NCI-H1436 (cell line): Measurements from ENCODE around the gene AP1S2.
"Not testable (repeated sequence)": the region's sequence is repeated elsewhere in the genome, so short reads cannot be mapped to it uniquely, and the experiment has no call there.

Source experiments
- DNase-seq: peaks from one replicate; lab custom pipeline; 2025; lab: John Stamatoyannopoulos, UW

Gene AP1S2

DNA sequence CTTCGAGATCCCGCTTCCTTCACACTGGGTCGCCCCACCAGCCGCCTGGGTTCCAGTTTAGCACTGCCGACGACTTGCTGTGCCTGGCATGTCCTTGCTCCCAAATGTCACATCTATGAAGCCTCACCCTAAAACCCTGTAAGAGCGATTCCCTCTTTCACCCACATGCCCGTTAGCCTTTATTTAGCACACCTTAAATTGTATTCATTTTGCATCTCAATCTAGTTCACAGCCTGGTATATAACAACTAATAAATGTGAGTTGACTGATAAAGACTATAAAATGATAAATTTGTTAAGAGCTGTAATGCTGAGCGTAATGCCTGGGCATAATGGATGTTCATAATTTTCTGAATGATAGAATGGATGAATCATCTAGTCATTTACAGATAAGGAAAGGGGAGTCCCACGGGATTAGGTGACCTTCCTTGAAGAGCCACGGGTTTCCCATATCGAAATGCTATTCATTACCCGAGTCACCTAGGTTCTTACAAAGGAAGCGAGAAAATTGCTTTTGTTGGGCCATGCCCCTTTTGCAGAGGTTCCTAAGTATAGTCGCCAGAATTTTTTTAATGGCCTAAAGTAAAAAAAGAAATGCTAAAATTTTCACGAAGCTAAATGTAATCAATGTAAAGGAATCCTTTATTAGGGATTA is 1.1 kb upstream of the AP1S2 start:
- no peak for DNase-seq

DNA sequence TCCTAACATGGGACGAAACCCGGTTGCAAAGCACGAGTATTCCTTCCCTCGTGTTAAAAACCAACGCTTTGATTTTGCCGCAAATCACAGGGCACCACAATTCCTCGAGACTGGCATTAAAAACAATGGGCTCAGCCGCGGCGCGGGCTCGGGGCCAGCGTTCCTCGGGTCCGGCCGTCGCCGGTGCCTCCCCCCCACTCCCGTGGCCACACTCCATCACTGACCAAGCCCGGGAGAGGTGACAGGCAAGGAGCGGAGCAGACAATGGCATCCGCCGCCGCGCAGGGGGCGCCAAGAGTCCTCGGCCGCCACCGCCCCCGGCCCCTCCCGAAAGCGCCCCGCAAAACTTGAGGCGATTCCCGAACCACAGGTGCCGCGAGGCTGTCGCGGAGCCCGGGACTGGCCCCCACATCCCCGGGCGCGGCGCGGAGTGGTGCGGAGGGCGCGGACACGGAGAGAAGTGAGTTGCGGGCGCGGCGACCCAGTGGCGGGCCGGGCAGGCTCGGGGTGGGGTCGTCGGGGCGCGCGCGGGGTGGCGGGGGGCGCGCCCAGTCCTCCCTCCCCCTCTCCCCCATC is 445 bp downstream of the AP1S2 start:
- DNase-seq: no peak

DNA sequence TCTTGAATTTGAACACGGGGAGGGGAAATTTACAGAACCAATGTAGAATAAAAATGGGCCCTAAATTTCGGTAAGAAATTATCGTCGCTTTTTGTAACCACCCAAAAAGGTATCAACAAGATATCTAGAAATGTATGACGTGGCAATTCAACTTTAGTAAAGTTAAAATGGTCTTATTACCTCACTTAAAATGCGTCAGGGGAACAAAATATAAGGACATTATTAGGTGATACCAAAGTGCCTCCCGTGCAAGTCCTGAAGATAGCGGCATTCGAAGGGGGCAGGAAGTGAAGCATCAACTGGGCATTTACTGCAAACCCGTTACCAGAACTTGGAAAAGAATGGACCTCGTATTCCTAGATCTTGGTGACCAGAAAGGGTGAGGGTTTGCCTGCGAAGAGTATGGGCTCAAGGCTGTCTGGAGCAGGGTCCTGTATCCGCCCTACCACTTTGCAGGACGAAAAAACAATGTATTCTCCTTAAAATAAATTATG is 980 bp downstream of the AP1S2 start:
- no peak for DNase-seq

DNA sequence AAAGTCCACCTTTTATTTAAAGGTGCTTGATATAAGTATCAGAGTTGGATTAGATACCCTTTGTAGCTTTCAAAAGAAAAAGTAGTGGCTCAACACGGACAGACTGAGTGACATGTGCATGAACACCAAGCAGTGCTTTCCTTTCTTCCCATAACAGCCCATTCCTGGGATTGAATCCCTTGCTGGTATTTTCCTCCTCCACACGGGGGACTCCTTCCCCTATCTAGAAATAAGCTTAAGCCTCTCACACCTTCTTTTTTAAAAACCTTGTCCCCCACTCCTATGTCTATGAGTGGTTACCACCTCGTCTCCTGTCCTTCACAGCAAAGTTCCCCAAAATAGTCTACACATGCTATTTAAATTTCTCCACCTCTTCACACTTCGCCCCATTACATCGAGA is 5.1 kb downstream of the AP1S2 start:
- DNase-seq: no peak

DNA sequence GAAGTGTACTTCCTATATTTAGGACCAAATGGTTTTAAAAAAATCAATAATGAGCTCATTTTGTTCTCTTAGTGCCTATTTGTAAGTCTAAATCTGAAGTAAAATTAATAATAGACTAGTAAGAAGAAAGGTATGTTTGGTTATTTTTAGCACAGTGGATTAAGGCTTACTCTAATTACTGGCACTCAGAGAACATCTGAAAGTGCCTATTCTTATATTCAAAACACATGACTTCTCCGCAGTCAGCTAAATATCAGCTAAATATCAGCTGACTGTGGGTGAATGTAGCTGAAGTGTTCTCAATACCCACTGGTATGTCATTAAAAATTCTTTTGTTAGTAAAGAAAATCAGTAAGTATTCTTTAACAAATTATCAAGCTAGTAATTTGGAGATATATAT is 6.0 kb downstream of the AP1S2 start:
- DNase-seq: no peak

DNA sequence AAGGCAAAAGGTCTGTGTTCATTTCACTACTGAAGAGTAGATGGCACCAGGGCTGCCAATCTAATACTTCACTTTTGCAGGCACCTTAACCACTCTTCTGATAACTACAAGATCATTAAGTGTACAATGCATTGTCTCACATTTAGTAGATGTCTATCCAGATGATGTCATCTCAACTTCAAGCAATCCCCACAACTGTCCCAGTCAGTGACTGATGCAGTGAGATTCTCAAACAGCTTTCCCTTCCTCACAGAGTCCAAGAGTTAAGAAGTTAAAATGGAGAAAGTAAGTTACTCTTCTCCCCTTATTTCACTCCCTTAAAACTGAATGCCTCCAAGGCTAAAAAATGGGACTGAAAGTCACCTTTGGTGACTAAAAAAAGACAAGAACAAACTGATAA is 10.7 kb downstream of the AP1S2 start:
- DNase-seq: no peak

DNA sequence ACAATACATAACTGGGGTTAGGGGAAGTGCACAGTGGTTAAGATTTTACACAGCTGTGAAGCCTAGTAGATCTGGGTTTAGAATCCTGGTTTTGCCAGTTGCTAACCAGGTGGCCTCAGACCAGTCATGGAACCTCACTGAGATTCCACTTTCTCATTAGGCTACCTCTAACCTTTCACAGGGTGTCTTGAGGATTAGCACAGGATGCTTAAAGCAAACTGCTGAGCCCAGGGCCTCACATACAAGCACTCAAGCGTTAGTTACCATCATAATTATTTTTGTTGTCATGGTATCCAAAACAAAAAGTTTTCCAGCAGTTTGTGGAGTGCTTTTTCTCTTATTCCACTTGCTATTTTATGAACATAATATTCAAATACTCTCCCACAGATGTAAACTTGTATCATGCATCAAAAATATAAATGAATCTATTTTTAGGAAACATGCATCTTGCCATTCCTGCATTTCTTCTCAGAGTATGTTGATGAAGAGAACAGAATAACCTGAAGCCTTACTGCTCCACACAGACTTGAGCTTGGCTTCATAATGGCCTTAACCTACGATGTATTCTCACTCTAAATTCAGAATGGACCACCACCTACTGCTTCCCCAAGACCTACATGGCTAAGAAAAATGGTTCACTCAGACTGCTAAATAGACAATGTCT is 12.6 kb downstream of the AP1S2 start:
- no peak for DNase-seq

DNA sequence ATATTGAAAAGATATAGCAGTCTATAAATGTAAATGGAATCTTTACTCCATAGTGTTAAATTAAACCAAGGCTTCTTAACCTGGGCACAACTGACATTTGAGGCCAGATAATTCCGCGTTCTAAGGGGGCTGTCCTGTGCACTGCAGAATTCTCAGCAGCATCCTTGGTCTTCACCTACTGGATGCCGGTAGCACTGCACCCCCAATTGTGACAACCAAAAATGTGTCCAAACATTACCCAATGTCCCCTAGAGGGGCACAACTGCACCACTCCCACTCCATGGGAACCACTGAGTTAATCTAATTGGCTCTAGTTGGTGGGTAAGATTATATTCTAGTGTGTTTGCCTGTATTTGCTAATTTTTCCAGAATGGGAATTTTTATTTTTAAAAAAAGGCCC is 16.6 kb downstream of the AP1S2 start:
- DNase-seq: no peak

DNA sequence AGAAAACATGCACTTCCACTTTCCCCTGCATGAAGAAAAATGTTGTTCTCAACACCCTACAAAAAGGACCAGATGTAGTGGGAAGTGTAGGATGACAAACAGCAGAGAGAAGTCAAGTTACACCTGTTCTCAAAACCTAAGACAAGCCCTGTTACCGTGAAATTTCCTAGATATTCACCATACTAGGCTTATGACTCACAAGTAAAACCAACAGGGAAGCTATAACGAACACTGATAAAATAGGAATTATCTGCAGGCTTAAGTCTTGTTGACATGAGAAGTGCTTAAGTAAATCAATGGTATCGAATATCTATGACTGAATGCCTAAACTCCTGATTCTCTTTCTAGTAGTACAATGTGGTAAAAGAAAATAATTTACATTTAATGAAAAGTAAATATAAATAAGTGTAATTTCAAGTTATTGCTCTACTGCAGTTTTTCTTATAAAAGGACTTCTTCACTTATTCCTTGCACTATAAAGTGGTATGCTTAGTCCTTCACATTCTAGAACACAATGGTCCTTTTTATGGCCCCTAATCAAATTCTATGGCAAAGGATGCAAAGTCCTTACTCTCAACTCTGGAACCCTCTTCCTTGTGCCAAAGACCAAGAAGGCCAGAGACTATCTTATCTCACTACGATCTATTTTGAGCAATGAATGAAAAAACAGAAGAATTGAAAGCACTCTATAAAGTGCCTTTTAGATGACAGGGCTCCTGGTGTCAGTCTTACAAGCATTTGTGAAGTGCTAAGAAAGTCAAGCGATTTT is 19.6 kb downstream of the AP1S2 start:
- no peak for DNase-seq

DNA sequence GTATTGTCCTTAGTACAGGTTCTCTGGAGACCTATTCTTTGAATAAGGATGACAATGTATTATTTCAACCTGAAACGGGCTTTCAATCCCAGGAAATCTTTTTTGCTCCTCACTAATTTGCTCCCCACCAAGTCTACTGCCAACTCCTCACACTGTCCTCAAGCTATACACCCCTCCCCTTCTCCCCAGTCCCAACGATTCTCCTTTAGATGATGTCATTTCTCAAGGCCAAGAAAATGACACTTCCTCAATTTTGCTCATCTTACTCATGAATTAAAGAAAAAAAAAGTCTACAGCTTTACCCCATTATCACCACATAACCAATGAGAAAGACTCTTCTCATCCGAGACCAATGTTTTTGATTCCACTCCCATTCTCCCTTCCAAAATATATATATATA is 20.6 kb downstream of the AP1S2 start:
- no peak for DNase-seq

DNA sequence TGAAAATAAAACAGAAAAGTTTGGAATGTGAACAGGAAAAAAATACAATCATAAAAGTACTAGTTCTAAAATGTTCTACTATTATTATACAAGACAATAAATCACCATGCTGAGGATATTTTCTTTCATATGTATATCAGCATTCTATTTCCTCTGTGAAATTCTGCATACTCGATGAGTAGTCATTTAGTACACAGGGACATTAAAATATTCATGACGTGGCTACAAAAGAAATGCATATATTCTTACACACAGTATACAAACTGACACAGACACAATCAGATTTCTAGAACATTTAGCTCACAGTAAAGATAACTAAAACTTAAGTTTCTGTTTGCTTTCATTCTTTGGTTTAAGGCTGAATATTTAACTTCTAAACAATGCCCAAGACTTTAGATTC is 23.3 kb downstream of the AP1S2 start:
- DNase-seq: not testable (repeated sequence)

DNA sequence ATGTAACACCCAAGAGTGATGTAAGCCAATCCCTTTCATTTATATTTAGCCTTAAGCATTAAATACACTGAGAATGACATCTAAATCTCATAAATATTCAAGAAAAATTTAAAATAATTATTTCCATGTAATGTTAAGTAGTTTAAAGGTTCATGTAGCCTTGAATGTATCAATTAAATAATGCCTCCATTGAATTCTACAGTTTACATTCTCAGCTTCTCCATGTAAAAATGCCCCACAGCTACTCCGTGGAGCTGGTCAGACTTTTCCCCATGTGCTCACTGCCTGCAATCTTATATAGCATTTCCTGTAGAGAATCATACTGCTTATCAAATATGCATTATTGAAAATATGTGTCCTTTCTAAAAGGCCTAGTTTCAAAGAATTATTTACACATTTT is 25.4 kb downstream of the AP1S2 start:
- DNase-seq: no peak

DNA sequence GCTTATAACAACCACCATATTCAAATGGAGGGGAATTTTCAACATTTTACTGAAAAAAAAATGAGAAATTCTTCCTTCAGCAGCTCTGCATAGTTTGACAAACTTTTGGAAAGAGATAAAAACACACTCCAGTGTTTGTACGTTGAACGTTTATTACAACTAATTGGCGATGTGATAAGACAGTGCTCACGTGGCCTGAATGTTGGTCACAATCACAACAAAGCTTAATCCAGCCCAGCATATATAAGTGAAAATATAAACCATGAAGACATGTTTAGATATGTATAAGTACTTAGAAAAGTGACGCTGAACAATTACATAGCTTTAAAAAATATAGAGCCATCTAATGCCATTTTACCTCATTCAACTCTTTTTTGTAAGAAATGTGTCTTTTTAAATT is 28.7 kb downstream of the AP1S2 start:
- DNase-seq: no peak

DNA sequence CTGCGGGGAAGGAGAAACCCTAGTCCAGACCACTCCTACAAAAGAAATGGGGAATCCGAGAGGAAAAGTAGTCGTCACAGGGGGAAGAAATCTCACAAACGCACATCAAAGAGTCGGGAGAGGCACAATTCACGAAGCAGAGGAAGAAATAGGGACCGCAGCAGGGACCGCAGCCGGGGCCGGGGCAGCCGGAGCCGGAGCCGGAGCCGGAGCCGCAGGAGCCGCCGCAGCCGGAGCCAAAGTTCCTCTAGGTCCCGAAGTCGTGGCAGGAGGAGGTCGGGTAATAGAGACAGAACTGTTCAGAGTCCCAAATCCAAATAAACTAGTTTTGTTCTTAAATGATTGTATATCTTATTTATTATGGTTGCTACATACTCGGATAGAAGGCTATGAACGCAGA is 31.7 kb downstream of the AP1S2 start:
- DNase-seq: no peak

DNA sequence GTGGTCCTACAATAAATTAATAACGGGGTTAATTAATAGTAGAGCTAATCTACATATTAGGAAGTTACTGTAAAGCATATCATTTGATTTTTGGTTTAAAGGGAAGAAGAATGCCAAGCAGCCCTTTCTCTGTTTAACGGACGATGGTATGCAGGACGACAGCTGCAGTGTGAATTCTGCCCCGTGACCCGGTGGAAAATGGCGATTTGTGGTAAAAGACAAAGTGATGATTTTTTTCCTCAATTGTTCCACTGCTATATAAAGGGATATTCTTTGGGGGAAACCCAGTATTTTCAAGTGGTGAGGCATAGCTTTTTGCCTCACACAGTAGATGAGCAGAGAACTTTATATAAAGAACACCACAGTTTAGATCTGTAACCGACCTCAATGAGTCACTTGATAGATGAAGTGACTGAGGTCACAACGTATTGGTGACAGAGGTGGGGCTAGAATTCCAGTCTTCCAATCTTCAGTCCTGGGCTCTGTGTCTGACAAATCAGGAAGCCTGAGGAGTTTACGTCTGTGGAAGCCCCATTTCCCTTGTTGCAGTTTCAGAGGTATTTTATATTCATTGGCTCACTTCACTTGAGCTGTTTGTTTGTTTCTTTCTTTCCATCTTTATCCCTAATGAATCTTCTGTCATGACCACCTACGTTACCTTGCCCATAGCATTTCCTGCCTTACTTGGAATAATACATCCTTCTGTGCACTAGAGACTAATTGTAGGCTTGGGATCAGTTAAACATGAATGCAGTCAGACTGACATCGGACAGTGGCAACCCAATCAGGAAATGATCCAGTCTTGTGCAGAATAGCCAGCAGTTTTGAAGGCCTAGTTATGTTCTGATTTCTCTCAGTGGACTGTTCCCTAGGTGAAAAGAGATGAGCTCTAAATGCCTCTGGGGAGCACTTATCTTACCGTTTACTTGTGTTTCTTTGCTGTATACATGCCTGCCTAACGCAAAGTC is 34.2 kb downstream of the AP1S2 start:
- DNase-seq: no peak

DNA sequence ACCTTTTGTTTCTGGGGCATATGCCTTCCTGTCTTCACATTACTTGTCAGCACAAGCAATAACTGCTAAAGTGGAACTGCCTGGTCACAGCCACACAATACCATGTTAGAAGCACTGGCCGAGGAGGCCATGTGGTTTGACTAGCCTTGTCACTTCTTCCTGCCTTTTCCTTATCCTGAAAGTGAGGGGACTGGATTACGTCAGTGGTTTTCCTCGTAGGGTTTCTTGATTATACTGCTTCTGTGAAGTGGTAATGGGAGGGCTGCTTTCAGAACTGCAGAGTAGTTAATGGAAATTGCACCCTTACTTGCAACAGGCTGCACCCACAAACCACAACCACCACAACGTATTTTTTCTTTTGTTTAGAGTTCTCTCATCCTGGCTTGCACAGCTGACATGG is 37.7 kb downstream of the AP1S2 start:
- no peak for DNase-seq

DNA sequence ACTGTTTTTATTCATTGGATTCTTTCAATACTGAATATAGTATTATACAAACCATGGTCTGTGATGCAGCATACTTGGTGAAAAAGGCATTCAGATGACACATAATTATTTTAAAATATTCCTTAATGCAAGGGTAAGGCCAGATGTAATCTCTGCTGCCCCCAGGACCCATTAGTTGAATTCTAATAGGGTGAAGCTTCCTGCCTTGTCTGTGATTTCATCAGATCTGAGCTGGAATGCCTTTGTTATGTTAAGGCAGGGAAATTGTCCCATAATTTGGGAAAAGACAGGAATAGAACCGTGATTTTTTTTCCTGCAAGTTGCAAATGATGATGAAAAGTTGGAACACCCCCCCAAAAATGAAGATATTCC is 38.2 kb downstream of the AP1S2 start:
- DNase-seq: no peak

DNA sequence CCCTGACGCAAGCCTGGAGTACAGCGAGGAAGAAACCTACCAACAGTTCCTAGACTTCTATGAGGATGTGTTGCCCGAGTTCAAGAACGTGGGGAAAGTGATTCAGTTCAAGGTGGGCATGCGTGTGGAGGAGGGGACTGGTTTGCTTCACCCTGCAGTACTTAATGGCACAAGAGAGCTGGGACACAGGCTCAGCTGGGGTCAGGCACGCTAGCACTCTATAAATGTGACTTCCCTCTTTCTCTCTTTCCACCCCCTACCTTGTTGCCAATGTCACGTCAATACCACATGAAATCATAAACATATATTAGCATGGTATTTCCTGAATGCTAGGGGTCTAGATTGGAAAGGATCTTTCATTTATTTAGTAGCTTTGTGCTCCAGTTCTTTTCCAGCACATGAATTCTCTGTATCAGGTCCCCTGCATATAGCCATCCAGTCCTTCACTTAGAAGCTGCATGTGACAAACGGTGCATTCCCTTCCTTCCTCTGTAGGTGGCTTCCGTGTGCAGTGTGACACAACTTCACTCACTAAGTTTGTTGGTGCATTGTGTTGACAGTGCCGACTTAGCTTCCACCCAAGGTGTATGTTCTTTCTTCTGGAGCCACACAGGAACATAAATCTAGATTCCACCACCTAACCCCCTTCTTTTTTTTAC is 38.7 kb downstream of the AP1S2 start:
- no peak for DNase-seq

DNA sequence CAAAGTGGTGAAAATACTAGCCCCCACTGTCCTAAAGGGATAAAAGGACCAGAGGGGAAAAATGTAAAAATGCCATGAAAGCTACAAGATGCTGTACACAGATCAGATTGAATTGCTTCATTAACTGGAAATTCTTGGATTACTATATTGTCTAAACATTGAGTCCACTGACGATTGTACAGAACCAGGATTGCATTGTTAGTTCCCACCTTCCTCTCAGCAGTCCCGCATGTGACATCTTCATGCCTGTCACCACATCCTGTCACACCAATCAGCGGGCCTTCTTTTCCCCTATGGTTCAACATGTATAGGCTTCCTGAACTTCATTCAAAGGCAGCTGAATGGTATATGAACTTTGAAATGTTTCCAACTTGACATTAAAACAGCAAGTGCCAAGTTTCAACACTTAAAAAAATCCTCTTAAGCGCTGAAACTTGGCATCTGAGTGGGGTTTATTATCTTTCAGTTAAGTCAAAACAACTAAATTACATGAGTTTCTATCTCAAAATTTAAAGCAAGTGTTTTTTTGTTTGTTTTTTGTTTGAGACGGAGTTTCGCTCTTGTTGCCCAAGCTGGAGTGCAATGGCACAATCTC is 39.7 kb downstream of the AP1S2 start:
- no peak for DNase-seq

DNA sequence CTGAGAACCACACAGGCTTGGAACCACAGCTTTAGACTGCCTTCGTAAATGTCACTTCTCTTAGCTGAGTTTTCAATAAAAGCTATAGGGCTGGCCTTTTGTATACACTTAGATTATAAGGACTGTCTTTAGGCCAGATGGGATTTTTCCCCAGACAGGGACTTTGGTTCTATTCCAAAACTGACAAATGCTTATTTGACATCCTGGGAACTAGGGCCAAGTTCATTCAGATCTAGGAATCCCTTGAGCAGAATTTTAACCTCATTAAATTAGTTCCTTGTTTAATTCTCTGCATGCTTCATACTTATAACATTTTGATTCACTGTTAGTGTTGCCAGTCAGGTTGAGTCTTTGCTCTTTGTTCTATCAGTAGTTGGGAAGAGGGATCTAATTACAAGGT is 41.2 kb downstream of the AP1S2 start:
- DNase-seq: no peak
